Endothelial cell (in vitro differentiated cells): ENCODE measurements around the gene PIAS4. TPM values are rescaled to one million over a fixed set of nuclear protein-coding genes. Genes with fewer than 3 reads are reported as not detected.

ENCODE experiments used
- DNase-seq: peaks from one replicate; pipeline ENCODE4 v3.0.0; 2021; ENCODE audit warnings: low spot score
- H3K27ac Mint-ChIP-seq: one replicate; pipeline ENCODE4 v1.8.0; 2021; ENCODE audit warnings: mixed read lengths, inconsistent platforms; ENCODE audit not compliant: unreplicated experiment
- H3K27me3 Mint-ChIP-seq: one replicate; pipeline ENCODE4 v1.8.0; 2021; ENCODE audit warnings: mild to moderate bottlenecking, moderate library complexity, mixed read lengths, inconsistent platforms; ENCODE audit not compliant: unreplicated experiment
- H3K36me3 Mint-ChIP-seq: one replicate; pipeline ENCODE4 v1.8.0; 2021; ENCODE audit warnings: mild to moderate bottlenecking, low read depth, mixed read lengths, inconsistent platforms; ENCODE audit not compliant: unreplicated experiment
- H3K4me1 Mint-ChIP-seq: one replicate; pipeline ENCODE4 v1.8.0; 2021; ENCODE audit warnings: mild to moderate bottlenecking, mixed read lengths, inconsistent platforms; ENCODE audit not compliant: unreplicated experiment
- H3K4me3 Mint-ChIP-seq: one replicate; pipeline ENCODE4 v1.8.0; 2021; ENCODE audit warnings: mild to moderate bottlenecking, mixed read lengths, inconsistent platforms; ENCODE audit not compliant: unreplicated experiment
- H3K9me3 Mint-ChIP-seq: one replicate; pipeline ENCODE4 v1.8.0; 2021; ENCODE audit warnings: mixed read lengths, inconsistent platforms; ENCODE audit not compliant: unreplicated experiment
- CTCF ChIP-seq: fragments of 200-600 bp; sonication (generic); IDR thresholded peaks from one replicate; pipeline ENCODE4 v1.5.0; 2021; ENCODE audit warnings: antibody characterized with exemption; ENCODE audit not compliant: unreplicated experiment
- total RNA-seq: library from RNA; stranded (reverse); fragmentation: NEBNext Ultra II Directional; extraction: Animal tissue kit (Norgen Biotek cat#: 25700); gene quantifications from one replicate; pipeline ENCODE4 v1.2.1, GENCODE V29; 2021; ENCODE audit not compliant: unreplicated experiment

The PIAS4 gene
- total RNA-seq, 1 donor from 2014 or later: 41.2 TPM

GRCh38 chr19:4036576-4037300 lies 29.2 kb downstream of the PIAS4 start:
- H3K36me3 Mint-ChIP-seq: peaks cover 6% of the 10 kb centered on the region
- H3K4me1 Mint-ChIP-seq: no peaks in the 10 kb centered on the region
- H3K9me3 Mint-ChIP-seq: no peaks in the 10 kb centered on the region
- peaks cover 8% of the 10 kb centered on the region for H3K27me3 Mint-ChIP-seq
- no peak for TF ChIP-seq CTCF
- no peak for DNase-seq
- no peak overlapping the region for H3K27ac Mint-ChIP-seq
- H3K4me3 Mint-ChIP-seq: no peak overlapping the region

GRCh38 chr19:4037301-4037949 lies 29.9 kb downstream of the PIAS4 start:
- no peaks in the 10 kb centered on the region for H3K9me3 Mint-ChIP-seq
- DNase-seq: no peak
- no peak overlapping the region for H3K27ac Mint-ChIP-seq
- no peak for TF ChIP-seq CTCF
- peaks cover 8% of the 10 kb centered on the region for H3K27me3 Mint-ChIP-seq
- H3K4me1 Mint-ChIP-seq: no peaks in the 10 kb centered on the region
- peak overlapping the region; percentile 74 for H3K4me3 Mint-ChIP-seq
- H3K36me3 Mint-ChIP-seq: peaks cover 6% of the 10 kb centered on the region

- peak overlapping the region; percentile 74 for H3K4me3 Mint-ChIP-seq
- no peak for TF ChIP-seq CTCF
- H3K36me3 Mint-ChIP-seq: peaks cover 6% of the 10 kb centered on the region
- H3K27me3 Mint-ChIP-seq: peaks cover 3% of the 10 kb centered on the region
- no peak for DNase-seq
- H3K9me3 Mint-ChIP-seq: no peaks in the 10 kb centered on the region
- no peak overlapping the region for H3K27ac Mint-ChIP-seq
- no peaks in the 10 kb centered on the region for H3K4me1 Mint-ChIP-seq
Observed at GRCh38 chr19:4038057-4038456, 30.5 kb downstream of the PIAS4 start.

- Mint-ChIP-seq H3K36me3 (peaks cover 6% of the 10 kb centered on the region), H3K4me1 (no peaks in the 10 kb centered on the region), H3K27me3 (peaks cover 5% of the 10 kb centered on the region), H3K9me3 (no peaks in the 10 kb centered on the region), H3K27ac (no peak overlapping the region), H3K4me3 (no peak overlapping the region)
- DNase-seq: no peak
- no peak for TF ChIP-seq CTCF
Observed at GRCh38 chr19:4038661-4039423, 31.3 kb downstream of the PIAS4 start.
